H1 (cell line): ENCODE results near the gene DHRS9. TPM values are rescaled to one million over a fixed set of nuclear protein-coding genes. Genes with fewer than 3 reads are reported as not detected.

Source experiments
- CTCF ChIA-PET: fragments of 300-600 bp; sonication (Branson Sonifier 250); formaldehyde crosslinking; loops from one replicate; lab custom pipeline; 2021; ENCODE audit not compliant: partially characterized antibody; lab: Charles Lee
- POLR2A ChIA-PET: fragments of 300-600 bp; sonication (Branson Sonifier 250); formaldehyde crosslinking; loops from one replicate; lab custom pipeline; 2021; ENCODE audit warnings: inconsistent platforms; ENCODE audit not compliant: partially characterized antibody; lab: Charles Lee
- DNase-seq, 2 experiments: peaks; one replicate each; pipeline versions ENCODE4 v3.0.0 to v3.0.0-alpha.2; 2010 to 2022; ENCODE audit warnings: low spot score in 2 of 2, low read depth in 1 of 2, mixed read lengths in 1 of 2
- FAIRE-seq: peaks from 2 replicates; lab custom pipeline; 2011; peaks lifted over from hg19 to GRCh38; lab: Jason Lieb, UNC
- H2AFZ ChIP-seq: 2 replicates; pipeline ENCODE4 v1.8.1; 2012; ENCODE audit warnings: low read length, inconsistent platforms
- H2AK5ac ChIP-seq: 2 replicates; pipeline ENCODE4 v1.6.1; 2013; ENCODE audit warnings: low read depth, low read length
- H2BK120ac ChIP-seq: replicated peaks from 2 replicates; pipeline ENCODE3; 2013; ENCODE audit warnings: low read depth, low read length, inconsistent platforms
- H2BK12ac ChIP-seq: 2 replicates; pipeline ENCODE4 v1.6.1; 2013; ENCODE audit warnings: low read depth, low read length
- H2BK15ac ChIP-seq: 2 replicates; pipeline ENCODE4 v1.6.1; 2013; ENCODE audit warnings: low read length
- H2BK20ac ChIP-seq: 2 replicates; pipeline ENCODE4 v1.6.1; 2013; ENCODE audit warnings: low read length
- H2BK5ac ChIP-seq: 2 replicates; pipeline ENCODE4 v1.6.1; 2013; ENCODE audit warnings: low read depth, low read length
- H3K14ac ChIP-seq: 2 replicates; pipeline ENCODE4 v1.6.1; 2013; ENCODE audit warnings: inconsistent platforms; ENCODE audit not compliant: insufficient read length
- H3K18ac ChIP-seq: 2 replicates; pipeline ENCODE4 v1.6.1; 2013; ENCODE audit warnings: low read length; ENCODE audit errors: extremely low read depth
- H3K23ac ChIP-seq: 2 replicates; pipeline ENCODE4 v1.6.1; 2013; ENCODE audit warnings: inconsistent platforms; ENCODE audit not compliant: insufficient read length
- H3K23me2 ChIP-seq: 2 replicates; pipeline ENCODE4 v1.6.1; 2013; ENCODE audit warnings: low read depth, low read length
- H3K27ac ChIP-seq: 2 replicates; pipeline ENCODE4 v1.6.1; 2011; ENCODE audit warnings: low read depth, low read length, inconsistent platforms
- H3K27me3 ChIP-seq, 4 experiments: replicated peaks in 1 of 4; 1 replicate in 1 of 4; 2 replicates in 3 of 4; pipeline versions ENCODE4 v1.6.1 to v1.8.1; 2011 to 2013; ENCODE audit warnings: low read length in 3 of 4, mild to moderate bottlenecking in 3 of 4, inconsistent platforms in 2 of 4, mixed read lengths in 2 of 4, moderate library complexity in 1 of 4; ENCODE audit not compliant: control insufficient read depth in 3 of 4, insufficient read depth in 3 of 4; ENCODE audit errors: extremely low read depth in 1 of 4
- H3K36me3 ChIP-seq, 4 experiments: 2 replicates each; pipeline versions ENCODE4 v1.6.1 to v1.8.1; 2011 to 2013; ENCODE audit warnings: mild to moderate bottlenecking in 4 of 4, low read length in 3 of 4, moderate library complexity in 2 of 4, control low read depth in 1 of 4, inconsistent platforms in 1 of 4; ENCODE audit not compliant: insufficient read depth in 4 of 4, control insufficient read depth in 2 of 4
- H3K4ac ChIP-seq: replicated peaks from 2 replicates; pipeline ENCODE3; 2013; ENCODE audit warnings: low read length, low read depth, mixed read lengths, inconsistent platforms; ENCODE audit not compliant: insufficient read length
- H3K4me1 ChIP-seq, 4 experiments: replicated peaks in 1 of 4; 1 replicate in 1 of 4; 2 replicates in 3 of 4; pipeline versions ENCODE4 v1.6.1 to v1.8.1; 2011 to 2013; ENCODE audit warnings: low read length in 3 of 4, inconsistent platforms in 2 of 4, mixed read lengths in 1 of 4; ENCODE audit not compliant: insufficient read depth in 4 of 4, control insufficient read depth in 3 of 4
- H3K4me2 ChIP-seq, 2 experiments: 2 replicates each; pipeline versions ENCODE4 v1.6.1 to v1.8.1; 2011 to 2013; ENCODE audit warnings: low read depth in 2 of 2, low read length in 2 of 2, control low read depth in 1 of 2, inconsistent platforms in 1 of 2, mild to moderate bottlenecking in 1 of 2; ENCODE audit not compliant: insufficient read depth in 1 of 2
- H3K4me3 ChIP-seq, 4 experiments: fragments of 200-600, 300-600 bp in 1 of 4; sonication (generic), shearing (Covaris generic), sonication (Bioruptor Twin) in 1 of 4; 2 replicates each; pipeline versions ENCODE4 v1.5.1 to v1.8.1; 2011 to 2016; ENCODE audit warnings: low read length in 4 of 4, low read depth in 3 of 4, control low read depth in 2 of 4, inconsistent platforms in 2 of 4, mild to moderate bottlenecking in 2 of 4, mixed read lengths in 1 of 4, moderate library complexity in 1 of 4; ENCODE audit not compliant: insufficient read depth in 2 of 4; ENCODE audit errors: extremely low read depth in 1 of 4
- H3K56ac ChIP-seq: replicated peaks from 2 replicates; pipeline ENCODE3; 2013; ENCODE audit warnings: low read depth, mild to moderate bottlenecking, mixed read lengths, low read length, inconsistent platforms; ENCODE audit not compliant: insufficient read length
- H3K79me1 ChIP-seq: 2 replicates; pipeline ENCODE4 v1.6.1; 2013; ENCODE audit warnings: low read depth, low read length, control low read depth
- H3K79me2 ChIP-seq, 2 experiments: 2 replicates each; pipeline versions ENCODE4 v1.6.1 to v1.8.1; 2012 to 2013; ENCODE audit warnings: low read length in 2 of 2, mild to moderate bottlenecking in 2 of 2, inconsistent platforms in 1 of 2; ENCODE audit not compliant: insufficient read depth in 2 of 2, control insufficient read depth in 1 of 2
- H3K9ac ChIP-seq, 4 experiments: replicated peaks in 1 of 4; 1 replicate in 1 of 4; 2 replicates in 3 of 4; pipeline versions ENCODE4 v1.6.1 to v1.8.1; 2011 to 2013; ENCODE audit warnings: low read depth in 3 of 4, low read length in 3 of 4, control low read depth in 2 of 4, mild to moderate bottlenecking in 2 of 4, moderate library complexity in 2 of 4, inconsistent platforms in 1 of 4; ENCODE audit errors: extremely low read depth in 1 of 4
- H3K9me3 ChIP-seq, 2 experiments: 2 replicates each; pipeline versions ENCODE4 v1.6.1 to v1.8.1; 2012 to 2013; ENCODE audit warnings: mild to moderate bottlenecking in 2 of 2, moderate library complexity in 2 of 2, control low read depth in 1 of 2, inconsistent platforms in 1 of 2, low read depth in 1 of 2, low read length in 1 of 2, mixed read lengths in 1 of 2; ENCODE audit not compliant: insufficient read depth in 2 of 2
- H4K20me1 ChIP-seq, 2 experiments: replicated peaks in 1 of 2; 2 replicates each; pipeline versions ENCODE3 to v1.8.1; 2011 to 2013; ENCODE audit warnings: inconsistent platforms in 2 of 2, low read length in 2 of 2, mild to moderate bottlenecking in 1 of 2; ENCODE audit not compliant: insufficient read depth in 2 of 2, control insufficient read depth in 1 of 2
- H4K5ac ChIP-seq: 2 replicates; pipeline ENCODE4 v1.6.1; 2013; ENCODE audit warnings: low read length, low read depth, mixed read lengths, inconsistent platforms; ENCODE audit not compliant: insufficient read length
- H4K8ac ChIP-seq: 2 replicates; pipeline ENCODE4 v1.8.0; 2013; ENCODE audit warnings: mild to moderate bottlenecking, moderate library complexity, low read length, inconsistent platforms; ENCODE audit not compliant: insufficient read depth; ENCODE audit errors: extremely low read depth
- H4K91ac ChIP-seq: replicated peaks from 2 replicates; pipeline ENCODE3; 2013; ENCODE audit warnings: low read length, mixed read lengths, inconsistent platforms; ENCODE audit not compliant: insufficient read length
- ATF2 ChIP-seq: IDR thresholded peaks from 2 replicates; pipeline ENCODE4 v1.6.1; 2012; ENCODE audit warnings: low read length, inconsistent platforms
- CTBP2 ChIP-seq: IDR thresholded peaks from 2 replicates; pipeline ENCODE4 v1.7.0; 2011; ENCODE audit warnings: borderline replicate concordance, mild to moderate bottlenecking, moderate library complexity, mixed read lengths, low read length; ENCODE audit not compliant: insufficient read depth, insufficient read length
- HDAC6 ChIP-seq: IDR thresholded peaks from one replicate; pipeline ENCODE4 v1.7.1; 2012; ENCODE audit warnings: low read depth, mild to moderate bottlenecking, inconsistent platforms, low read length, moderate library complexity
- JUN ChIP-seq: IDR thresholded peaks from 2 replicates; pipeline ENCODE4 v1.6.1; 2011; ENCODE audit warnings: low read depth, mild to moderate bottlenecking, improper control_type of control experiment, low read length
- KDM4A ChIP-seq: IDR thresholded peaks from one replicate; pipeline ENCODE4 v1.7.1; 2012; ENCODE audit warnings: low read depth, mild to moderate bottlenecking, moderate library complexity, low read length, inconsistent platforms; ENCODE audit not compliant: severe bottlenecking
- SP2 ChIP-seq: IDR thresholded peaks from 2 replicates; pipeline ENCODE4 v1.6.1; 2012; ENCODE audit warnings: mild to moderate bottlenecking, low read length, inconsistent platforms
- SUZ12 ChIP-seq: fragments of 200-600 bp; sonication (generic); IDR thresholded peaks from 2 replicates; pipeline ENCODE4 v1.6.1; 2012; ENCODE audit warnings: mild to moderate bottlenecking, inconsistent platforms, low read length, moderate library complexity, mixed read lengths
- TCF12 ChIP-seq: IDR thresholded peaks from 2 replicates; pipeline ENCODE4 v1.6.1; 2011; ENCODE audit warnings: low read depth, mild to moderate bottlenecking, low read length
- TEAD4 ChIP-seq: IDR thresholded peaks from 2 replicates; pipeline ENCODE4 v1.6.1; 2012; ENCODE audit warnings: low read depth, low read length, inconsistent platforms, mixed read lengths
- USF2 ChIP-seq: IDR thresholded peaks from 2 replicates; pipeline ENCODE4 v1.6.1; 2011; ENCODE audit warnings: low read length, improper control_type of control experiment
- WGBS, 2 experiments: shearing (Covaris generic) in 1 of 2; methylation state at CpG; one replicate each; pipeline versions ENCODE4 v1.1.6 to v1.1.7; 2013 to 2015; ENCODE audit warnings: low lambda C conversion rate in 2 of 2, mixed read lengths in 2 of 2, inconsistent platforms in 1 of 2, low coverage in 1 of 2, missing lambda C conversion rate in 1 of 2; ENCODE audit not compliant: insufficient replicate concordance in 2 of 2, insufficient coverage in 1 of 2, insufficient read length in 1 of 2; ENCODE audit errors: extremely low coverage in 1 of 2, missing lambda C conversion rate in 1 of 2; 5-methylcytosine and 5-hydroxymethylcytosine counted together
- polyA plus RNA-seq, 7 experiments: library from polyadenylated mRNA; depleted of rRNA in 3 of 7; stranded (reverse) in 5 of 7; unstranded in 2 of 7; fragments of >200 nt in 5 of 7; fragments of 200-250 nt in 2 of 7; gene quantifications; 1 replicate in 5 of 7; 2 replicates in 1 of 7; 4 replicates in 1 of 7; pipeline versions ENCODE4 v1.2.1 to v1.2.3, GENCODE V29; 2011 to 2013; ENCODE audit warnings: missing spikeins in 2 of 7, mixed read lengths in 2 of 7
- total RNA-seq: library from RNA; stranded (reverse); fragmentation: NEBNext Ultra II Directional; extraction: Animal tissue kit (Norgen Biotek cat#: 25700); gene quantifications from 2 replicates; pipeline ENCODE4 v1.2.1, GENCODE V29; 2021

DHRS9 gene
- total and polyA plus RNA-seq, 2 of the 8 experiments (the other 6 are each of a cell fraction or from before 2014, with no cell fraction given) = not detected

GRCh38 chr2:169049142-169049541 is 20.2 kb upstream of the DHRS9 start:
- H3K9ac ChIP-seq = no peak overlapping the region
- peaks cover under 1 to 4% of the 10 kb centered on the region in 2 experiments; a peak in 3 of 4 replicates for H3K9me3 ChIP-seq
- no peaks in the 10 kb centered on the region for H3K79me2 ChIP-seq
- H3K14ac ChIP-seq = no peak overlapping the region
- H2BK15ac ChIP-seq = no peak overlapping the region
- no peak overlapping the region for H3K4me3 ChIP-seq
- H2BK20ac ChIP-seq = no peak overlapping the region
- H2BK5ac ChIP-seq = no peak overlapping the region
- H2AK5ac ChIP-seq = no peak overlapping the region
- H3K4ac ChIP-seq = no peak overlapping the region
- H3K27me3 ChIP-seq = no peaks in the 10 kb centered on the region
- H3K18ac ChIP-seq = no peak overlapping the region
- H3K56ac ChIP-seq = no peak overlapping the region
- no peaks in the 10 kb centered on the region for H4K20me1 ChIP-seq
- no peaks in the 10 kb centered on the region for H3K23me2 ChIP-seq
- no peaks in the 10 kb centered on the region for H3K36me3 ChIP-seq
- H2BK120ac ChIP-seq = no peak overlapping the region
- no peak for DNase-seq
- WGBS, 2 experiments = 79% methylated on average over 3 of the region's 3 CpGs; no CpG with 5 or more reads in 1 of the 2 experiments
- H3K4me2 ChIP-seq = no peak overlapping the region
- no peak for TF ChIP-seq HDAC6
- no peak for TF ChIP-seq JUN
- no peak for TF ChIP-seq ATF2
- TF ChIP-seq SUZ12 = no peak
- TF ChIP-seq USF2 = no peak
- no peak for TF ChIP-seq TCF12
- no peak for TF ChIP-seq CTBP2
- no peak for TF ChIP-seq KDM4A
- no peak for TF ChIP-seq TEAD4
- TF ChIP-seq SP2 = no peak
- no peak overlapping the region for H2AFZ ChIP-seq
- no peaks in the 10 kb centered on the region; the same call in 1 of the 2 replicates for H3K79me1 ChIP-seq
- FAIRE-seq = peak; percentile 57
- no peaks in the 10 kb centered on the region for H3K4me1 ChIP-seq
- ChIA-PET CTCF (interaction anchor here (1.0 kb wide), 1 partner anchor 11 kb away, joined by 3 read pairs; no protein-coding TSS in a partner anchor), POLR2A (no interaction called here)
- H3K27ac ChIP-seq = no peak overlapping the region
- no peak overlapping the region for H2BK12ac ChIP-seq
- H4K91ac ChIP-seq = no peak overlapping the region
- H4K8ac ChIP-seq = no peak overlapping the region
- no peak overlapping the region for H4K5ac ChIP-seq
- no peak overlapping the region for H3K23ac ChIP-seq
